Measurements from ENCODE around the gene RAB17.

Gene RAB17

GRCh38 chr2:237546876-237547395 lies 43.6 kb downstream of the RAB17 start:
- Histone ChIP-seq H3K27ac (no peak overlapping the region), H2AFZ (no peak overlapping the region), H3K4me2 (ENCODE audit: low read length) (no peak overlapping the region), H3K79me2 (no peaks in the 10 kb centered on the region), H3K4me1 (no peaks in the 10 kb centered on the region), H3K9ac (no peak overlapping the region), H3K9me3 (ENCODE audit: control insufficient read depth, low read length) (no peaks in the 10 kb centered on the region), H3K27me3 (ENCODE audit: control insufficient read depth, insufficient read depth, low read length) (no peaks in the 10 kb centered on the region), H3K36me3 (ENCODE audit: control insufficient read depth, insufficient read depth, low read length) (no peaks in the 10 kb centered on the region), H3K4me3 (ENCODE audit: low read depth, low read length) (no peak overlapping the region)
- TF ChIP-seq CTCF (IDR thresholded peaks at IDR 0.05): no peak

- Histone ChIP-seq H3K27ac (no peak overlapping the region), H3K36me3 (ENCODE audit: control insufficient read depth, insufficient read depth, low read length) (no peaks in the 10 kb centered on the region), H3K4me1 (no peaks in the 10 kb centered on the region), H2AFZ (no peak overlapping the region), H3K4me2 (ENCODE audit: low read length) (no peak overlapping the region), H3K4me3 (ENCODE audit: low read depth, low read length) (no peak overlapping the region), H3K79me2 (no peaks in the 10 kb centered on the region), H3K9ac (no peak overlapping the region), H3K9me3 (ENCODE audit: control insufficient read depth, low read length) (no peaks in the 10 kb centered on the region), H3K27me3 (ENCODE audit: control insufficient read depth, insufficient read depth, low read length) (no peaks in the 10 kb centered on the region)
- no peak for TF ChIP-seq CTCF (IDR thresholded peaks at IDR 0.05)
Measured at GRCh38 chr2:237546040-237546875, 44.3 kb downstream of the RAB17 start.

- Histone ChIP-seq H3K79me2 (no peaks in the 10 kb centered on the region), H3K9me3 (ENCODE audit: control insufficient read depth, low read length) (no peaks in the 10 kb centered on the region), H3K27me3 (ENCODE audit: control insufficient read depth, insufficient read depth, low read length) (no peaks in the 10 kb centered on the region), H3K36me3 (ENCODE audit: control insufficient read depth, insufficient read depth, low read length) (no peaks in the 10 kb centered on the region), H3K4me1 (no peaks in the 10 kb centered on the region), H3K4me3 (ENCODE audit: low read depth, low read length) (no peak overlapping the region), H3K27ac (no peak overlapping the region), H3K4me2 (ENCODE audit: low read length) (no peak overlapping the region), H2AFZ (no peak overlapping the region), H3K9ac (no peak overlapping the region)
- no peak for TF ChIP-seq CTCF (IDR thresholded peaks at IDR 0.05)
Measured at GRCh38 chr2:237542001-237542704, 48.4 kb downstream of the RAB17 start.

- no peak overlapping the region for H3K4me2 ChIP-seq (ENCODE audit: low read length)
- H3K36me3 ChIP-seq (ENCODE audit: control insufficient read depth, insufficient read depth, low read length): no peaks in the 10 kb centered on the region
- no peak overlapping the region for H3K9ac ChIP-seq
- H3K4me3 ChIP-seq (ENCODE audit: low read depth, low read length): no peak overlapping the region
- no peak overlapping the region for H3K27ac ChIP-seq
- no peak for TF ChIP-seq CTCF (IDR thresholded peaks at IDR 0.05)
- H3K4me1 ChIP-seq: no peaks in the 10 kb centered on the region
- H2AFZ ChIP-seq: no peak overlapping the region
- no peaks in the 10 kb centered on the region for H3K79me2 ChIP-seq
- H3K9me3 ChIP-seq (ENCODE audit: control insufficient read depth, low read length): no peaks in the 10 kb centered on the region
- no peaks in the 10 kb centered on the region for H3K27me3 ChIP-seq (ENCODE audit: control insufficient read depth, insufficient read depth, low read length)
Measured at GRCh38 chr2:237541243-237541642, 49.3 kb downstream of the RAB17 start.

Measured in parathyroid adenoma (tissue), 2 donors.